ENCODE results near the gene CNPPD1. TPM values are rescaled to one million over a fixed set of nuclear protein-coding genes. Genes with fewer than 3 reads are reported as not detected.

The CNPPD1 gene
- total RNA-seq = 10 to 100 TPM; 26.6 to 27.9 TPM

GRCh38 chr2:219176818-219177551 lies at the start of gene CNPPD1:
Gene CNPPD1, minus strand, starts transcription at chr2:219176925. Its CDS starts 97 bp downstream, at chr2:219176828.

GRCh38 chr2:219218732-219219701 lies 42.3 kb upstream of the CNPPD1 start, which contains the start of gene ABCB6:
Gene ABCB6, minus strand, starts transcription at chr2:219218958. Its CDS starts 285 bp downstream, at chr2:219218673.

GRCh38 chr2:219206328-219207133 lies 29.8 kb upstream of the CNPPD1 start, which contains the start of gene ZFAND2B:
Gene ZFAND2B, plus strand, starts transcription at chr2:219206782. Its CDS starts 206 bp downstream, at chr2:219206988.

GRCh38 chr2:219177552-219178376 lies 1.0 kb upstream of the CNPPD1 start, which contains the start of gene RETREG2:
Gene RETREG2, plus strand, starts transcription at chr2:219178275. Its CDS starts 78 bp downstream, at chr2:219178353.

GRCh38 chr2:219169930-219170654 lies 6.6 kb downstream of the CNPPD1 start, which contains the start of gene SLC23A3:
Gene SLC23A3, minus strand, starts transcription at chr2:219170029. Its CDS starts 45 bp downstream, at chr2:219169984.

GRCh38 chr2:219160186-219161017 lies 16.3 kb downstream of the CNPPD1 start, which contains the start of gene NHEJ1:
Gene NHEJ1, minus strand, starts transcription at chr2:219160815. Its CDS starts 2,453 bp downstream, at chr2:219158362.

Other genes starting within 250 kb of the CNPPD1 start
- gene CDK5R2, start 217.3 kb downstream of the CNPPD1 start, total RNA-seq = not detected
- gene FEV, start 191.7 kb downstream of the CNPPD1 start, total RNA-seq = not detected
- under 1 TPM in 1 of 2 donors, not detected in 1; 0.34 TPM for gene CRYBA2, start 183.5 kb downstream of the CNPPD1 start, total RNA-seq
- under 1 TPM in 1 of 2 donors, not detected in 1; 0.34 TPM for gene CFAP65, start 135.4 kb downstream of the CNPPD1 start, total RNA-seq
- under 1 TPM in 1 of 2 donors, not detected in 1; 0.34 TPM for gene IHH, start 116.0 kb downstream of the CNPPD1 start, total RNA-seq
- 10 to 100 TPM; 26.8 to 29.6 TPM for gene NHEJ1, start 16.1 kb downstream of the CNPPD1 start, total RNA-seq
- gene SLC23A3, start 6.9 kb downstream of the CNPPD1 start, total RNA-seq = 1 to 10 TPM in 1 of 2 donors, under 1 TPM in 1; 1.00 to 1.4 TPM
- gene RETREG2, start 1.4 kb upstream of the CNPPD1 start, total RNA-seq = 10 to 100 TPM; 64.6 to 99.8 TPM
- gene ZFAND2B, start 29.9 kb upstream of the CNPPD1 start, total RNA-seq = 10 to 100 TPM; 13.7 to 24.8 TPM
- gene ABCB6, start 42.0 kb upstream of the CNPPD1 start, total RNA-seq = 10 to 100 TPM; 44.7 to 90.9 TPM
- gene ATG9A, start 52.7 kb upstream of the CNPPD1 start, total RNA-seq = 10 to 100 TPM; 54.7 to 63.6 TPM
- gene ANKZF1, start 52.9 kb upstream of the CNPPD1 start, total RNA-seq = 10 to 100 TPM; 12.7 to 22.0 TPM
- 10 to 100 TPM; 16.0 to 16.2 TPM for gene GLB1L, start 68.5 kb upstream of the CNPPD1 start, total RNA-seq
- gene STK16, start 68.6 kb upstream of the CNPPD1 start, total RNA-seq = 10 to 100 TPM; 23.3 to 36.5 TPM
- not detected for gene TUBA4B, start 76.3 kb upstream of the CNPPD1 start, total RNA-seq
- gene TUBA4A, start 77.0 kb upstream of the CNPPD1 start, total RNA-seq = 1 to 10 TPM; 2.1 to 3.0 TPM
- 10 to 100 TPM; 25.3 to 37.9 TPM for gene DNAJB2, start 102.4 kb upstream of the CNPPD1 start, total RNA-seq
- gene PTPRN, start 132.5 kb upstream of the CNPPD1 start, total RNA-seq = 1 to 10 TPM in 1 of 2 donors, under 1 TPM in 1; 0.33 to 1.0 TPM
- not detected for gene RESP18, start 155.8 kb upstream of the CNPPD1 start, total RNA-seq
- gene DNPEP, start 211.0 kb upstream of the CNPPD1 start, total RNA-seq = 10 to 100 TPM; 70.2 to 72.6 TPM
- gene DES, start 241.5 kb upstream of the CNPPD1 start, total RNA-seq = not detected

Data from melanocyte of skin (primary cell).